Neural progenitor cell (in vitro differentiated cells): ENCODE results near the gene SUSD6. TPM values are rescaled to one million over a fixed set of nuclear protein-coding genes. Genes with fewer than 3 reads are reported as not detected.
"Not testable (repeated sequence)": the region's sequence is repeated elsewhere in the genome, so short reads cannot be mapped to it uniquely, and the experiment has no call there.

Experiments used
- DNase-seq: peaks from one replicate; pipeline ENCODE4 v3.0.0-alpha.2; 2016; ENCODE audit warnings: low spot score
- H2AFZ ChIP-seq: fragments of 200-600 bp; sonication (generic); replicated peaks from 2 replicates; pipeline ENCODE4 v1.6.1; 2016; ENCODE audit warnings: antibody characterized with exemption
- H3F3A ChIP-seq: fragments of 200-600 bp; sonication (generic); 2 replicates; pipeline ENCODE4 v1.6.1; 2016; ENCODE audit warnings: antibody characterized with exemption, low read depth
- H3K27ac ChIP-seq: fragments of 200-600 bp; sonication (generic); 2 replicates; pipeline ENCODE4 v1.5.1; 2016; ENCODE audit warnings: mild to moderate bottlenecking
- H3K27me3 ChIP-seq: fragments of 200-600 bp; sonication (generic); 2 replicates; pipeline ENCODE4 v1.6.1; 2016; ENCODE audit warnings: mild to moderate bottlenecking, moderate library complexity
- H3K36me3 ChIP-seq: fragments of 200-600 bp; sonication (generic); 2 replicates; pipeline ENCODE4 v1.5.1; 2016
- H3K4me1 ChIP-seq: fragments of 200-600 bp; sonication (generic); 2 replicates; pipeline ENCODE4 v1.6.1; 2016; ENCODE audit warnings: mixed run types
- H3K4me2 ChIP-seq: fragments of 200-600 bp; sonication (generic); 2 replicates; pipeline ENCODE4 v1.6.1; 2016
- H3K4me3 ChIP-seq: fragments of 200-600 bp; sonication (generic); 2 replicates; pipeline ENCODE4 v1.5.1; 2016
- H3K79me2 ChIP-seq: fragments of 200-600 bp; sonication (generic); 2 replicates; pipeline ENCODE4 v1.6.1; 2016; ENCODE audit warnings: low read depth
- H3K9ac ChIP-seq: fragments of 200-600 bp; sonication (generic); 2 replicates; pipeline ENCODE4 v1.6.1; 2016
- H3K9me3 ChIP-seq: fragments of 200-600 bp; sonication (generic); 2 replicates; pipeline ENCODE4 v1.5.1; 2016; ENCODE audit warnings: low read depth
- H4K20me1 ChIP-seq: fragments of 200-600 bp; sonication (generic); 2 replicates; pipeline ENCODE4 v1.6.1; 2016; ENCODE audit warnings: low read depth
- H3K27ac Mint-ChIP-seq: 3 replicates; pipeline ENCODE4 v1.8.0; 2021; ENCODE audit warnings: mixed read lengths
- H3K27me3 Mint-ChIP-seq: 2 replicates; pipeline ENCODE4 v1.8.0; 2022; ENCODE audit warnings: low read depth, mild to moderate bottlenecking, inconsistent platforms, moderate library complexity, mixed read lengths; ENCODE audit not compliant: insufficient read depth
- H3K36me3 Mint-ChIP-seq: 3 replicates; pipeline ENCODE4 v1.8.0; 2021; ENCODE audit warnings: mixed read lengths
- H3K4me1 Mint-ChIP-seq: 3 replicates; pipeline ENCODE4 v1.8.0; 2021; ENCODE audit warnings: mixed read lengths
- H3K4me3 Mint-ChIP-seq: 3 replicates; pipeline ENCODE4 v1.8.0; 2021; ENCODE audit warnings: mild to moderate bottlenecking, moderate library complexity, mixed read lengths
- H3K9me3 Mint-ChIP-seq: 3 replicates; pipeline ENCODE4 v1.8.0; 2020; ENCODE audit warnings: mixed read lengths
- EZH2 ChIP-seq: fragments of 200-600 bp; sonication (generic); IDR thresholded peaks from 2 replicates; pipeline ENCODE4 v1.6.1; 2017; ENCODE audit warnings: antibody characterized with exemption, mild to moderate bottlenecking, moderate library complexity
- EZH2phosphoT487 ChIP-seq: fragments of 200-600 bp; sonication (generic); IDR thresholded peaks from 2 replicates; pipeline ENCODE4 v1.6.1; 2017; ENCODE audit warnings: antibody characterized with exemption
- total RNA-seq: library from RNA; depleted of rRNA; stranded (reverse); fragments of >200 nt; gene quantifications from 2 replicates; pipeline ENCODE4 v1.2.3, GENCODE V29; 2015; ENCODE audit warnings: low replicate concordance
- TF ChIP-seq, protein P1 (sequence below): fragments of 200-600 bp; sonication (generic); IDR thresholded peaks from 2 replicates; pipeline ENCODE4 v1.5.1; 2017; ENCODE audit warnings: antibody characterized with exemption, mild to moderate bottlenecking

SUSD6 gene
- total RNA-seq, 1 donor from 2014 or later: 6.3 TPM

DNA sequence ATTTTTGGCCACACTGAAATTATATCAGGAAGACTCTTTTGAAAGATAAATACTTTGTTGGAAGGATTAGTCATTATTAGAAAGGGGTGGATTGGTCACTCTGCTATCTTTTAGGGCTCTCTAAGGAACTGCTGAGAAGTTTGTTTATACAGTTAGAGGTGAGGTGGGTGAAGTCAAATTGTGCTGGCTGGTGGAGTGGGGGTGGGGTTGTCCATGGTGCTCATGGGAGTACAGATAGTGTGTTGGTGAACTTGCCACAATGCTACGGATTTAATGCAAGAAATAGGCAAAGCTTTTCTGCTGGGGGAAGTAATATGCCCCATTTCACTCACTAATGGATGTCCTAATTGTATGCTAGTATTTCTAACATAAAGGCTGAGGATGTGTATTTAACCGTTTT is 35.8 kb downstream of the SUSD6 start:
- Histone ChIP-seq H3K27me3 (no peaks in the 10 kb centered on the region), H3K36me3 (no peaks in the 10 kb centered on the region), H2AFZ (no peak overlapping the region), H3K4me2 (no peak overlapping the region), H3K4me3 (no peak overlapping the region), H3K9me3 (no peaks in the 10 kb centered on the region), H3K9ac (no peak overlapping the region), H4K20me1 (peaks cover 6% of the 10 kb centered on the region), H3K79me2 (peaks cover 12% of the 10 kb centered on the region), H3F3A (no peaks in the 10 kb centered on the region), H3K4me1 (peaks cover 21% of the 10 kb centered on the region), H3K27ac (no peak overlapping the region)
- Mint-ChIP-seq H3K27me3 (peaks cover 2% of the 10 kb centered on the region), H3K9me3 (peaks cover 11% of the 10 kb centered on the region), H3K4me3 (no peak overlapping the region), H3K4me1 (peaks cover 16% of the 10 kb centered on the region), H3K27ac (no peak overlapping the region), H3K36me3 (peaks cover 8% of the 10 kb centered on the region)
- TF ChIP-seq, protein P1, sequence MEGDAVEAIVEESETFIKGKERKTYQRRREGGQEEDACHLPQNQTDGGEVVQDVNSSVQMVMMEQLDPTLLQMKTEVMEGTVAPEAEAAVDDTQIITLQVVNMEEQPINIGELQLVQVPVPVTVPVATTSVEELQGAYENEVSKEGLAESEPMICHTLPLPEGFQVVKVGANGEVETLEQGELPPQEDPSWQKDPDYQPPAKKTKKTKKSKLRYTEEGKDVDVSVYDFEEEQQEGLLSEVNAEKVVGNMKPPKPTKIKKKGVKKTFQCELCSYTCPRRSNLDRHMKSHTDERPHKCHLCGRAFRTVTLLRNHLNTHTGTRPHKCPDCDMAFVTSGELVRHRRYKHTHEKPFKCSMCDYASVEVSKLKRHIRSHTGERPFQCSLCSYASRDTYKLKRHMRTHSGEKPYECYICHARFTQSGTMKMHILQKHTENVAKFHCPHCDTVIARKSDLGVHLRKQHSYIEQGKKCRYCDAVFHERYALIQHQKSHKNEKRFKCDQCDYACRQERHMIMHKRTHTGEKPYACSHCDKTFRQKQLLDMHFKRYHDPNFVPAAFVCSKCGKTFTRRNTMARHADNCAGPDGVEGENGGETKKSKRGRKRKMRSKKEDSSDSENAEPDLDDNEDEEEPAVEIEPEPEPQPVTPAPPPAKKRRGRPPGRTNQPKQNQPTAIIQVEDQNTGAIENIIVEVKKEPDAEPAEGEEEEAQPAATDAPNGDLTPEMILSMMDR: no peak
- TF ChIP-seq EZH2 (no peak), EZH2phosphoT487 (no peak)
- DNase-seq: no peak

DNA sequence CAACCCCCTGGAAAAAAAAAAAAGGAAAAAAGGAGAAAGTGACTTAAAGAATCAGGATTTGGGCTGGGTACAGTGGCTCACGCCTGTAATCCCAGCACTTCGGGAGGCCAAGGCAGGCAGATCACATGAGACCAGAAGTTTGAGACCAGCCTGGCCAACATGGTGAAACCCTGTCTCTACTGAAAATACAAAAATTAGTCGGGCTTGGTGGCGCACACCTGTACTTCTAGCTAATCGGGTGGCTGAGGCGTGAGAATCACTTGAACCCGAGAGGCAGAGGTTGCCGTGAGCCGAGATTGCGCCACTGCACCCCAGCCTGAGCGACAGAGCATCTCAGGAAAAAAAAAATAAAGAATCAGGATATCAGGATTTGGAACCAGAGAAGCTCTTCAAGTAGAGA is 36.2 kb downstream of the SUSD6 start:
- H3F3A ChIP-seq, H3K27ac Mint-ChIP-seq, H3K27me3 ChIP-seq, H3K9ac ChIP-seq, H3K9me3 Mint-ChIP-seq, H3K27me3 Mint-ChIP-seq, H3K36me3 ChIP-seq, DNase-seq, H3K9me3 ChIP-seq, H3K27ac ChIP-seq, H3K4me3 Mint-ChIP-seq, H3K4me3 ChIP-seq, H3K4me2 ChIP-seq, H3K36me3 Mint-ChIP-seq, H4K20me1 ChIP-seq, H2AFZ ChIP-seq: not testable (repeated sequence)
- H3K4me1 Mint-ChIP-seq: peaks cover 16% of the 10 kb centered on the region
- H3K79me2 ChIP-seq: peaks cover 11% of the 10 kb centered on the region
- H3K4me1 ChIP-seq: peaks cover 21% of the 10 kb centered on the region

DNA sequence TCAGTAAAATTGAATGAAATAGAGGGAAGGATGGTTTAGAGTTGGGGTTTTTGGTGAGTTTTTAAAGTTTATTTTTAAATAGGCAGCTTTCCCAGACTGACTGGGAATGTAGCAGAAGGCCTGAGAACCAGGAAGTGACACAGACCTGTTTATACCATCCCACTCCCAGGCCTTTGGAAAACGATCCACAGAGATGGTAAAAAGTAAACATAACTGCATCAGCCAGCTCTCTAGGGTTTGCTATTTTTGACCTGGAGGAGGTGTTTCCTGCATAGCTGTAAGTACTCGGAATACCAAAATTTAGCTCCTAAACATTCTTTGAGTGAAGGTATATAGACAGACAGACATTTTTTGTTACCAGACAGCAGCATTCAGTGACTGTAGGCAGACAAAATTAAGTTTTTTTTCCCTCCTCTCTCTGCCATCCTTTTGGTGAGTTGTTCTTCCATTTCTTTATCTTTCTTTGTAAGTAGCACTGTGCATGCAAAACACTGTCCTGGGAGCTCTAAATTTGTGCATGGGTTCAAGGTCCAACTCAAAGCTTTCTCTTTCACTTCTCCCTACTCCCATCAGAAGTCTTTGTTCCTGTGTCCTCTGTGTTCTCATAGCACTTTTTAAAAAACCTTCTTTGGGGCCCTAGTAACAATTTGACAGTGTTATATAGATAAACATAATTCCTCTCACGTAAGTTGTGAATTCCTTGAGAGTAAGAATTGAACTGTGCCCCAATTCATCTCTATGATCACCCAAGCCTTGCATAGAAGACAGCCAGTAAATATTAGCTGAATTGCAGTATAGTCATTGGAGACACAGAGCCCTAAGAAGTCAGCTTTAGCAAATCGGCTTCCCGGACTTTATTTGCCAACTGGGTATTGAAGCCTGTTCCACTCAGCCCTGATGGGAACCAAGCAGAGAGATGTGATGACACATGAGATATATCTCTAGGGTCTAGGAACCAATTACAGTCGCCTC is 37.4 kb downstream of the SUSD6 start:
- no peak overlapping the region for H3K4me3 Mint-ChIP-seq
- Histone ChIP-seq H3K27me3 (no peaks in the 10 kb centered on the region), H3K79me2 (peaks cover 4% of the 10 kb centered on the region), H3K9ac (no peak overlapping the region), H2AFZ (no peak overlapping the region), H3K9me3 (no peaks in the 10 kb centered on the region), H3K4me2 (no peak overlapping the region), H4K20me1 (peaks cover 7% of the 10 kb centered on the region), H3K36me3 (no peaks in the 10 kb centered on the region), H3K27ac (no peak overlapping the region), H3K4me3 (no peak overlapping the region), H3K4me1 (peaks cover 21% of the 10 kb centered on the region), H3F3A (no peaks in the 10 kb centered on the region)
- H3K27ac Mint-ChIP-seq: no peak overlapping the region
- TF ChIP-seq EZH2 (no peak), EZH2phosphoT487 (no peak)
- TF ChIP-seq, protein P1: no peak
- H3K4me1 Mint-ChIP-seq: peaks cover 16% of the 10 kb centered on the region
- H3K27me3 Mint-ChIP-seq: peaks cover 4% of the 10 kb centered on the region
- no peak for DNase-seq
- no peaks in the 10 kb centered on the region for H3K36me3 Mint-ChIP-seq
- no peaks in the 10 kb centered on the region for H3K9me3 Mint-ChIP-seq

DNA sequence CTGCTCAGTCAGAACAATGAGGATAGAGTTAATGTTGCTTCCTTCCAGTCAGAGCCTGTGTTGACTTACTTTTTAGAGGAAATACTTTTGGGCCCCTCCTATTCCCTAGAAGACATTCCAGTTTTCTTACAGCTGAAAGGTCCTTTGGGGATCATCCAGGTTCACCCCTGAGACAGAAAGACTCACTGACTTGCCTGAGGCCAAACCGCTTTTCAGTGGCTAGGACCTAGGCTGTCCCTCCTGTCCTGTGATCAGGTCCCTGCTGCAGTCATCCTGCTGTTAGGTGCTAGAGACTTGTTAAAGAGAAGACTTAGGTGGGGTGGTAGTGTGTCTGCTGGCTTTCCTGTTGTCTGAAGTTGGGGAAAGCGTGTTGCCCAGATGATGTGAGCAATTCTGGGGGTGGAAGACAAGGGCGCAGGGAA is 39.6 kb downstream of the SUSD6 start:
- peaks cover 21% of the 10 kb centered on the region for H3K4me1 ChIP-seq
- no peak overlapping the region for H3K27ac ChIP-seq
- Mint-ChIP-seq H3K27ac (no peak overlapping the region), H3K27me3 (peaks cover 6% of the 10 kb centered on the region), H3K9me3 (no peaks in the 10 kb centered on the region), H3K36me3 (no peaks in the 10 kb centered on the region), H3K4me1 (peaks cover 16% of the 10 kb centered on the region), H3K4me3 (no peak overlapping the region)
- H3K79me2 ChIP-seq: peaks cover 4% of the 10 kb centered on the region
- no peaks in the 10 kb centered on the region for H3K36me3 ChIP-seq
- no peak overlapping the region for H3K9ac ChIP-seq
- H3K4me3 ChIP-seq: no peak overlapping the region
- TF ChIP-seq EZH2phosphoT487 (no peak), EZH2 (no peak)
- TF ChIP-seq, protein P1: no peak
- no peaks in the 10 kb centered on the region for H3F3A ChIP-seq
- no peak for DNase-seq
- H3K27me3 ChIP-seq: no peaks in the 10 kb centered on the region
- peaks cover 9% of the 10 kb centered on the region for H4K20me1 ChIP-seq
- no peak overlapping the region for H2AFZ ChIP-seq
- no peaks in the 10 kb centered on the region for H3K9me3 ChIP-seq
- no peak overlapping the region for H3K4me2 ChIP-seq
